CD4-positive, CD25-positive, alpha-beta regulatory T cell (primary cell): Measurements from ENCODE around the gene TECR. TPM values are rescaled to one million over a fixed set of nuclear protein-coding genes. Genes with fewer than 3 reads are reported as not detected.
A peak's percentile ranks its signal among the peaks of the same experiment; 100 is the strongest.

ENCODE experiments used
- ATAC-seq, 2 donors: fragments of 150-1000 bp; cut with Tn5 transposase; one replicate each; pipeline ENCODE4 v1.10.0; 2021; ENCODE audit warnings: low read depth in 2 of 2, moderate number of reproducible peaks in 2 of 2, moderate library complexity in 1 of 2
- DNase-seq, 3 donors: peaks; one replicate each; pipeline versions ENCODE4 v3.0.0 to v3.0.0-alpha.2; 2012 to 2022; ENCODE audit warnings: mixed read lengths in 1 of 3
- H3K27ac ChIP-seq: one replicate; pipeline ENCODE4 v1.7.0; 2013; ENCODE audit warnings: mild to moderate bottlenecking, low read length; ENCODE audit not compliant: insufficient read depth, poor library complexity, severe bottlenecking
- H3K27me3 ChIP-seq: one replicate; pipeline ENCODE4 v1.7.0; 2013; ENCODE audit warnings: low read length; ENCODE audit not compliant: control insufficient read depth, insufficient read depth
- H3K36me3 ChIP-seq: one replicate; pipeline ENCODE4 v1.7.0; 2013; ENCODE audit warnings: mild to moderate bottlenecking, low read length, moderate library complexity; ENCODE audit not compliant: control insufficient read depth, insufficient read depth
- H3K4me1 ChIP-seq: 2 replicates; pipeline ENCODE4 v1.7.0; 2013; ENCODE audit warnings: mild to moderate bottlenecking, low read length; ENCODE audit not compliant: insufficient read depth, control insufficient read depth, poor library complexity, severe bottlenecking
- H3K4me3 ChIP-seq: one replicate; pipeline ENCODE4 v1.7.0; 2013; ENCODE audit warnings: low read depth, mild to moderate bottlenecking, low read length, moderate library complexity
- H3K9me3 ChIP-seq, 2 experiments: 1 replicate in 1 of 2; 2 replicates in 1 of 2; pipeline ENCODE4 v1.7.0; 2013; ENCODE audit warnings: low read length in 2 of 2, mild to moderate bottlenecking in 1 of 2, moderate library complexity in 1 of 2; ENCODE audit not compliant: control insufficient read depth in 2 of 2
- H3K27ac Mint-ChIP-seq, 3 donors: one replicate each; pipeline ENCODE4 v1.8.0; 2020 to 2022; ENCODE audit warnings: mild to moderate bottlenecking in 3 of 3, mixed read lengths in 3 of 3, moderate library complexity in 2 of 3
- H3K27me3 Mint-ChIP-seq: one replicate; pipeline ENCODE4 v1.8.0; 2022; ENCODE audit warnings: mild to moderate bottlenecking, mixed read lengths
- H3K36me3 Mint-ChIP-seq: one replicate; pipeline ENCODE4 v1.8.0; 2020; ENCODE audit warnings: mixed read lengths
- H3K4me1 Mint-ChIP-seq, 4 donors: one replicate each; pipeline ENCODE4 v1.8.0; 2020 to 2022; ENCODE audit warnings: mixed read lengths in 4 of 4, mild to moderate bottlenecking in 1 of 4
- H3K4me3 Mint-ChIP-seq, 4 donors: one replicate each; pipeline ENCODE4 v1.8.0; 2020 to 2022; ENCODE audit warnings: mild to moderate bottlenecking in 4 of 4, mixed read lengths in 4 of 4, moderate library complexity in 3 of 4
- H3K9me3 Mint-ChIP-seq, 7 donors: one replicate each; pipeline ENCODE4 v1.8.0; 2020 to 2022; ENCODE audit warnings: mixed read lengths in 7 of 7, mild to moderate bottlenecking in 3 of 7, moderate library complexity in 2 of 7
- polyA plus RNA-seq, 4 donors: library from polyadenylated mRNA; unstranded; fragments of 300-500 nt; fragmentation: Illumina TruSeq; gene quantifications; one replicate each; pipeline ENCODE4 v1.2.3, GENCODE V29; 2021
- total RNA-seq: library from RNA; stranded (reverse); gene quantifications from one replicate; pipeline ENCODE4 v1.2.3, GENCODE V29; 2022

The TECR gene
- 159 TPM for total RNA-seq
- 100 to 1,000 TPM; 304 to 351 (median 335) TPM for polyA plus RNA-seq

- Histone ChIP-seq H3K27me3 (no peaks in the 10 kb centered on the region), H3K4me1 (peaks cover 44% of the 10 kb centered on the region), H3K27ac (peak within 1 kb of the TSS; percentile 92), H3K36me3 (peaks cover 10% of the 10 kb centered on the region), H3K9me3 (no peaks in the 10 kb centered on the region), H3K4me3 (peak within 1 kb of the TSS; percentile 96)
- ATAC-seq: peak; percentile 95 to 98
- H3K36me3 Mint-ChIP-seq: peaks cover 8% of the 10 kb centered on the region
- peak within 1 kb of the TSS; percentile 95 to 100 (median 98) for H3K27ac Mint-ChIP-seq
- peaks cover 0 to 70% (median 26%) of the 10 kb centered on the region in 4 donors for H3K4me1 Mint-ChIP-seq
- peak within 1 kb of the TSS; percentile 83 to 98 (median 95) for H3K4me3 Mint-ChIP-seq
- DNase-seq: peak; percentile 100
- H3K27me3 Mint-ChIP-seq: no peaks in the 10 kb centered on the region
- no peaks in the 10 kb centered on the region for H3K9me3 Mint-ChIP-seq
Observed at GRCh38 chr19:14529254-14530004, at the start of gene TECR. Gene TECR (plus strand): TSS chr19:14529594. CDS start chr19:14529697, 103 bp downstream.

GRCh38 chr19:14479975-14480699 is 49.3 kb upstream of the TECR start:
- peaks cover 0 to 14% (median 7%) of the 10 kb centered on the region in 4 donors for H3K4me1 Mint-ChIP-seq
- H3K36me3 ChIP-seq: peaks cover 12% of the 10 kb centered on the region
- no peak overlapping the region for H3K4me3 ChIP-seq
- no peaks in the 10 kb centered on the region for H3K27me3 ChIP-seq
- H3K36me3 Mint-ChIP-seq: peaks cover 10% of the 10 kb centered on the region
- H3K4me3 Mint-ChIP-seq: no peak overlapping the region
- H3K27me3 Mint-ChIP-seq: peaks cover 10% of the 10 kb centered on the region
- peak; percentile 54 to 70 for ATAC-seq
- H3K9me3 ChIP-seq: no peaks in the 10 kb centered on the region
- H3K9me3 Mint-ChIP-seq: no peaks in the 10 kb centered on the region
- DNase-seq: peak; percentile 47 to 59 (median 58)
- peaks cover 14% of the 10 kb centered on the region for H3K4me1 ChIP-seq
- H3K27ac ChIP-seq: no peak overlapping the region
- no peak overlapping the region for H3K27ac Mint-ChIP-seq

GRCh38 chr19:14480700-14481079 is 48.7 kb upstream of the TECR start:
- ATAC-seq (no peak), DNase-seq (no peak)
- Histone ChIP-seq H3K4me1 (peaks cover 8% of the 10 kb centered on the region), H3K4me3 (no peak overlapping the region), H3K27ac (no peak overlapping the region), H3K9me3 (no peaks in the 10 kb centered on the region), H3K36me3 (peaks cover 12% of the 10 kb centered on the region), H3K27me3 (no peaks in the 10 kb centered on the region)
- Mint-ChIP-seq H3K27me3 (peaks cover 10% of the 10 kb centered on the region), H3K27ac (no peak overlapping the region), H3K36me3 (peaks cover 10% of the 10 kb centered on the region), H3K9me3 (no peaks in the 10 kb centered on the region), H3K4me1 (peaks cover 0 to 10% (median 7%) of the 10 kb centered on the region in 4 donors), H3K4me3 (no peak overlapping the region)

- Mint-ChIP-seq H3K27me3 (peaks cover 4% of the 10 kb centered on the region), H3K27ac (no peak overlapping the region), H3K36me3 (peaks cover 10% of the 10 kb centered on the region), H3K4me1 (peaks cover 0 to 14% (median 10%) of the 10 kb centered on the region in 4 donors), H3K9me3 (no peaks in the 10 kb centered on the region), H3K4me3 (no peak overlapping the region)
- no peak overlapping the region for H3K4me3 ChIP-seq
- H3K36me3 ChIP-seq: peaks cover 12% of the 10 kb centered on the region
- no peak for DNase-seq
- no peak overlapping the region for H3K27ac ChIP-seq
- no peak for ATAC-seq
- peaks cover 7% of the 10 kb centered on the region for H3K4me1 ChIP-seq
- no peaks in the 10 kb centered on the region for H3K9me3 ChIP-seq
- no peaks in the 10 kb centered on the region for H3K27me3 ChIP-seq
Observed at GRCh38 chr19:14482172-14482941, 47.0 kb upstream of the TECR start.

GRCh38 chr19:14487370-14488125 is 41.8 kb upstream of the TECR start:
- no peak for DNase-seq
- Mint-ChIP-seq H3K9me3 (no peaks in the 10 kb centered on the region), H3K36me3 (peaks cover 25% of the 10 kb centered on the region), H3K4me1 (peaks cover 4 to 15% (median 9%) of the 10 kb centered on the region in 4 donors), H3K27ac (no peak overlapping the region), H3K27me3 (peaks cover 4% of the 10 kb centered on the region), H3K4me3 (no peak overlapping the region)
- no peaks in the 10 kb centered on the region for H3K9me3 ChIP-seq
- H3K27ac ChIP-seq: no peak overlapping the region
- H3K36me3 ChIP-seq: peaks cover 12% of the 10 kb centered on the region
- no peak for ATAC-seq
- H3K27me3 ChIP-seq: no peaks in the 10 kb centered on the region
- no peaks in the 10 kb centered on the region for H3K4me1 ChIP-seq
- H3K4me3 ChIP-seq: no peak overlapping the region

- Mint-ChIP-seq H3K9me3 (no peaks in the 10 kb centered on the region), H3K27ac (peak overlapping the region in 2 of 3 donors; percentile 44 to 71), H3K27me3 (no peaks in the 10 kb centered on the region), H3K4me3 (peak overlapping the region in 3 of 4 donors; percentile 7 to 88 (median 62)), H3K36me3 (peaks cover 22% of the 10 kb centered on the region), H3K4me1 (peaks cover 8 to 38% (median 14%) of the 10 kb centered on the region in 4 donors)
- H3K4me3 ChIP-seq: no peak overlapping the region
- peaks cover 12% of the 10 kb centered on the region for H3K36me3 ChIP-seq
- ATAC-seq (no peak), DNase-seq (no peak)
- peaks cover 23% of the 10 kb centered on the region for H3K4me1 ChIP-seq
- no peaks in the 10 kb centered on the region for H3K27me3 ChIP-seq
- no peaks in the 10 kb centered on the region for H3K9me3 ChIP-seq
- H3K27ac ChIP-seq: no peak overlapping the region
Observed at GRCh38 chr19:14492756-14493337, 36.5 kb upstream of the TECR start.
